ENCODE results near the gene SYNCRIP.
"Not testable (repeated sequence)": the region's sequence is repeated elsewhere in the genome, so short reads cannot be mapped to it uniquely, and the experiment has no call there.

SYNCRIP gene

DNA sequence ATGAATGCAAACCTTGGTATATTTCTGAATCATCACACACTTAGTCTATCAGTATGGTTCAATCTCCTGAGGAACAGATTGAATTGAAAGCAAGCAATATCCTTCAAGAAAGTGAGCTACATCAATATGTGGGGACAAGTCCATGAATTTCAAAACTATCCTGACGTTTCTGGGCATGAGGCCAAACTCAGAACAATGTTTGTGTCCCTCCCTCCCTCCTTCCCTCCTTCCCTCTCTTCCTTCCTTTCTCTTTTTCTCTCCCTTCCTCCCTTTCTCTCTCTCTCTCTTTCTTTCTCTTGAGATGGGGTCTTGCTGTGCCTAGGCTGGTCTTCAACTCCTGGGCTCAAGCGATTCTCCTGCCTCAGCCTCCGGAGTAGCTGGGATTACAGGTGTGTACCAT, 27.9 kb upstream of the SYNCRIP start:
- no peak for DNase-seq (ENCODE audit: low read depth, low spot score)

DNA sequence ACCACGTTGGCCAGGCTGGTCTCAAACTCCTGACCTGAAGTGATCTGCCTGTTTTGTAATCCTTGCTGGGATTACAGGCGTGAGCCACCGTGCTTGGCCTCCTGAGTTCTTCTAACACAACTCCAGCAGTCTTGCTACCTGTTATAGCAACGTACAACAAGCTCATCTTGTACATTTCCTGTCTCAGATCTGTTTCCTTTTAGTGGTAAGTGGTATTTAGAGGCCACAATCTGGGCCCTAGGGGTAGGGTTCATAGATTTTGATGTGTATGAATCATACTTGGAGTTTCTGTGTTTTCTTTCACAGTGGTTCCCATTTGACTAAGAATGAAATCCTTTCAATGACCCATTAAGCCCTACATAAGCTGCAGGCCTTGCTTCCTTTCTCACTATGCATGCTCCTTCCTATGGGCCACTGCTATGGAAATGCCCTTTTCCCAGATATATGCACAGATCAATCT, 27.1 kb upstream of the SYNCRIP start:
- DNase-seq (ENCODE audit: low read depth, low spot score): no peak

DNA sequence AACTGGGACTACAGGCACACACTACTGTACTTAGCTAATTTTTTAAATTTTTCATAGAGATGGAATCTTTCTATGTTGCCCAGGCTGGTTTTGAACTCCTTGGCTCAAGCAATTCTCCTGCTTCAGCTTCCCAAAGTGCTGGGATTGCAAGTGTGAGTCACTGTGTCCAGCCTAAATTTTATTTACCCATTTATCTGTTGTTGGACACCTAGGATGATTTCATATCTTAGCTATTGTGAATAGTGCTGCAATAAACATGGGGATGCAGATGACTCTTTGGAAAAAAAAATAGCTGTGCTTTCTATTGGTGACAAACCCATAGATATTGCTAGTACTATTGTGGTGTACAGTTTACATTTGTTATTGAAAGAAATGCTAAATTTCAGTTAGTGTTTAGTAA, 19.6 kb upstream of the SYNCRIP start:
- DNase-seq (ENCODE audit: low read depth, low spot score): no peak

DNA sequence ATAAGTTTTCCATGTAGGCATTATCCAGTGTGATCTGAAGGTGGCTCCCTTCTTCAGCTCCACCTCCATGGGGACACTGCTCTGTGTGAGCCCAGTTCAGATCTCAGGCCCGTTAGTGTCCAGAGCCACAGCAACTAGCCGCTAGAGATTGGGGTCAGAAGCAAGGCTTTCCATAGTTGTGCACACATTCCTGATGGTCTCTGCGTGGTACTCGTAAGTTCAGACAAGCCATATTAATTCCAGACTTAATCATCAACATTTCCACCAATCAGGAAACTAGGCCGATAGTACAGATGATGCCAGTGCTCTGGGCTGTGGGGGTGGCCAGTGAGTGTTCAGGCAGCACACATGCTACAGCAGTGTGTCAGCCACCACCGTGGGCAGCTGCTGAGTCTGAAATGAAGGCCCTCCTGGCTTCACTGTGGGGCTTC, 17.5 kb upstream of the SYNCRIP start:
- no peak for DNase-seq (ENCODE audit: low read depth, low spot score)

DNA sequence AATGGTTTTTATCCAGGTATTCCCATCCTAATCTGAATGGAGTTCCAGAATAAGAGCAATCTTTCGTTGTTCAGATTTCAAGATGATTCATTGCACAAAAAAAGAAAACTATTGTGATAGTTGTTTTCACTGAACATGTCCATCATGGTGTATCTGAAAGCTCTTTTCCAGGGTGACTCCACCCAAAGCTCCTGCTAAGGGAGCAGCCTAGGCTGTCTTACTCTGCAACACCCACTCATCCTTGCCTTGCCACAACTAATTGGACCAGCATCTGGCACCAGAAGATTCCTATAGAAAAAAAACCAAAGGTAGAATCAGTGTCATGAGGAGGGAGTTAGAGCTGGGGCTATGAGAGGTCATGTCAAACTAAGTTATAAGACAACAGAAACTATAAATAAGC, 7.9 kb upstream of the SYNCRIP start:
- DNase-seq (ENCODE audit: low read depth, low spot score): no peak

DNA sequence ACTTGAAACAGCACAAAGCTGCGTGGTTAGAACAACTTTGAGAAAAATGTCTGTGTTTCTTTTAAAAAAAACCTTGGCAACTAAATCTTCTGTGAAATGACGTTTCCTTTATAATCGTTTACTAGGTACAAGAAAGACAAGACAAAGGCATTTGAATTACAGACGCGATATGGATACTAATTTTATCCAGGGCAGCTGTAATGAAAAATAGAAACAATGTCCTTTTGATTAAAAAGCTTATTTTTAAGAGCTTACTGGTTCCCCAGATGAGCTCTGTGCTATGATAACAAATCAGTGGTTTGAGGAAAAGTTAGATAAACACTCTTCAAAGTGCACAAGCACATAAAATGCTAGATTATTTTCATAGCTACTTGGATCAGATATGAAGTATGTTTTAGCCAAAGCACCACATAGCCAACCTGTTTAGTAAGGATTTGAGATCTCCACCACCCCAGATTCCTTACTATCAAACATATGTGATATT, 1.6 kb upstream of the SYNCRIP start:
- no peak for DNase-seq (ENCODE audit: low read depth, low spot score)

DNA sequence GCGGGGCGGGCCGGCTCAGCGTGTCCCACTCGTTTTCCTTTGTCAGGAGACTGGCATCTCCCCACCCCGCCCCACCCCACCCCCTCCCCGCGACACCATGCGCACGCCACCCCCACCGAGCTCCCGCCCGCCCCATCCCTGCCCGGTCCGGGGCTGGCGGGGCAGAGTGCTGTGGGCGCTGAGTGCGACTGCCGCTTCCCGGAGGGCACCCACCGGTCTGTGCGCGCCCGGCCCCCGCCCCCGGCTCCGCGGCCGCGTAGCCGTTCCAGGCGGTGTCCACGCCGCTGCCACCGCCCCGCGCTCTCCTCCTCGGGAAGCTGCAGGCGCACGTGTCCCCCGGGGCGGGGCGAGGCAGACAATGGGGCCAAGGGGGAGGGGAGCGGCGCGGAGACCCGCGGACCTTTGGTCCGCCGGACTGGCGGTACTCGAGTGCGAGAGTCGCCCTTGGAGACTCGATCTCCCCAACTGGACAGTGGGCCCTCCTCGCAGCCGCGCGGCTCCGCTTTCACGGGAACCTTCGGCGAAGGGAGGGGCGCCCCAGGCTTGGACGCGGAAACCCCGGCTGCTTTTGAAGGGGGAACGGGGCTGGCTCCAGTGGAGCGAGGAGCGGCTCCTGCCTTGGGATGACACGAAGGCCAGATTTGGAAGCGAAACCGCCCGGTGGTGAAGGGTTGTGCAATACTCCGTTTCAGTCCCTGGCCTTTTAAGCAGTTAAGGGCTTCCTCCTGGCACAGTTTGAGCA, 1.0 kb upstream of the SYNCRIP start:
- peak; percentile 51 for DNase-seq (ENCODE audit: low read depth, low spot score)

DNA sequence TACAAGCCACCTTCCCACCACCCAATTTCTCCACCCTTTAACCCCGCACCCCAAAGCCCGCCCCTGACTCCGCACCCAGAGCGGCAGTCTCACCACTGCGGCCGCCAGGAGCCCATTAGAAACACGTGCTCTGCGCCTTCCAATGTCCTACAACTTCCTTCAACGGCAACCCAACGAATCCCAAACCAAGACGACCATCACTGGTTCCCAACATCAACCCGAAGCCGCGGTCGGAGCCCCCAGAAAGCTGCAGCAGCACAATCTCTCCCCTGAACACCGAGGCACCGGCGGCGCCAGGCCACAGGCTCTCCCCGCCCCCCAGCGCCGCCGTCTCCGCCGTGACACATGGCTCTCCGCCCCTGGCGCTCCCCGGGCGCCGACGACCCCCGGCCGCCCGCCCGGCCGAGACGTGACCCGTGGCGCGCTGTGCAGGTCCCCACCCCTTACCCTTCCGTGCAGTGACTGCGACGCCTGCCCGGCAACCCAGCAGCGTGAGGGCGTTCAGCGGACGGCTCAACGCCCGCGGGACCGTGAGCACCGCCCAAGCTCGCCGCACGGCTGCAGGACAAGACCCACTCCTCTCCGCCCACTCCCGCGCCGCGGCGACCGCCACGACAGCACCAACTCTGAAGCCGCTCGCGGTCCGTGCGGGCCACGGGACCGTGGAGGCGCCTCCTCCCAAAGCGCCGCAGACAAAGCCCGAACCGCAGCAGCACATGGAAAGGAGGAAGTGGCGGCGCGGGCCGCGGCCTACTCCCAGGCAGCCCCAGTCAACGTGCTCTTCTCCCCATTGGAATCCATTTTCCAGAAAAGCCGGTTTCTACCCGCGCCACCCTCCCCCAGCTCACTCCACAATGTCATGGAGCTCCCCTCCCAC, 551 bp downstream of the SYNCRIP start:
- peak; percentile 19 for DNase-seq (ENCODE audit: low read depth, low spot score)

DNA sequence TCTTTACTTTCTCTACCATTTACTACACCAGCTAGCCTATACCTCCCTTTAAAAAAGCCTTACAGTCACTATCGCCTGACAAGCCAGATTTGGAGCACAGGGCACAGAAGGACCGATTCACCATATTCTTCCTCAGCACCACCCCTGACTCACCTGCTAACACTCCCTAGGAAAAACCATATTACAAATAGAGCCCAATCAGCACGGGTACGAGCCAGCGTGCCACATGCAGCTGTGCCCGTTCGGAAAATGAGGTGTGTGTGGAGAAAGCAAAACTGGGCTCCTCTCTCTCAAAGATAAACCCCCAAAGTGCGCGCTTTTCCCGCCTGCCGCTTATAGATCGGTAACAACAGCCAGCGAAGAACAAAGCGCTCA, 1.2 kb downstream of the SYNCRIP start:
- no peak for DNase-seq (ENCODE audit: low read depth, low spot score)

DNA sequence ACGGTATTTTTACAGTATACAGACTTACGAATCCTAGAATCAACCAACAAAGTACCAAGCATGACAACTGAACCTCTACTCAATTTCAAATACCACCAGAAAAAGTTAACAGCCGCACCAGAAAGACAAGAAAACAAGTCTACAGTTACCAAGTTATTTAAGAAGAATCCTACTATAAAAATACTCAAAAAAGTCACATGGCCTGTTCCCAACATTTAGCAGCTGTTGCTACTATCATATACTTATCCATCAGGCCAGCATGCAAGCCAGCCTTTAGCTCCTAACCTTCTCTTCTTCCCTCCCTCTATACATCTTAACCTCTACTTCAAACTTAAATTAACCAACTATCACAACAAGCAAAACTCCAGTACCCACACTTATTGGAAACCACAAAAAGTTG, 1.9 kb downstream of the SYNCRIP start:
- no peak for DNase-seq (ENCODE audit: low read depth, low spot score)

DNA sequence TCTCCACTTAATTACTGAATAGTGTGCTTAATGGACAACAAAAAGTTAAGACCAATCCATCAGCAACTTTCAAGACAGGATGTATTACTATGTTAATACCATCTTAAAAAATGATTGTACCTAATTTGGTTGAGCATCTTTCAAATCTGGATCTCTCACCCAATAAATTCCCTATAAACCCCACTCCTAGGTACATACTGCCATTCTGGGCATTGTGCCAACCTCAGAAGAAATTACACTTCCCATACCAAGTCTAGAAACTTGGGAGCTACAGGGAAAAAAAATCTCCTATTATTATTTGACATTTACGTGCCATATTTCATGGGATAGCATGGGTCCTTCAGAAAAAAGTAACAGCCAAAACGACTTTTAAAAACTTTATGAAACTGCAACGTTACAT, 5.1 kb downstream of the SYNCRIP start:
- DNase-seq (ENCODE audit: low read depth, low spot score): no peak

DNA sequence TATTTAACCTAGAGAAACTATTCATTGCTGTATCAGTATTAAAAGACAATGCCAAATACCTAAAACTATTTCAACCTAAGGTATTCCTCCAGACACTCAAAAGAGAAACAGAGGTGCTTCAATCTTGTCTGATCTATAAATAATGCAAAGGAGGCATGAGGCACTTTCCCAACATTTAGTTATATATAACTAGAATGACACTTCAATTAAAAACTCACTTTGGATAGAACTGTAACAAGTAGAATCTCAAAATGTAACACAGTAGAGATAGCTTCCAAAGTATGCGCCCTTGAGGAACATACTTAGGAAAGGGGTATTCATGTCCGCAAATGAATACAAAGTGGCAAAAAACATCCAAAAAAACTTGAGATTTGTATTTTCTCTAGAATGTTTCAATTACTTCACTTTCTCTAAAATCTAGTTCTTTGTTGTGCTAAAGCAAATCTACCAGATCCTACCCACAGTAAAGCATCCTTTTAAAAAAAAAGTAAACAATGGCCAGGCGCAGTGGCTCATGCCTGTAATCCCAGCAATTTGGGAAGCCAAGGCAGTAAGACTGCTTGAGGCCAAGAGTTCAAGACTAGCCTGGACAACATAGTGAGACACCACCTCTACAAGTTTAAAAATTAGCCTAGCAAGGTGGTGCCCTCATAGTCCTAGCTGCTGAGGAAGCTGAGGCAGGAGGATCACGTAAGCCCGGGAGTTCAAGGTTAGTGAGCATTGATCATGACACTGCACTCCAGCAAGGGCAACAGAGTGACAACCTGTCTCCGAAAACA, 10.3 kb downstream of the SYNCRIP start:
- DNase-seq (ENCODE audit: low read depth, low spot score): no peak

DNA sequence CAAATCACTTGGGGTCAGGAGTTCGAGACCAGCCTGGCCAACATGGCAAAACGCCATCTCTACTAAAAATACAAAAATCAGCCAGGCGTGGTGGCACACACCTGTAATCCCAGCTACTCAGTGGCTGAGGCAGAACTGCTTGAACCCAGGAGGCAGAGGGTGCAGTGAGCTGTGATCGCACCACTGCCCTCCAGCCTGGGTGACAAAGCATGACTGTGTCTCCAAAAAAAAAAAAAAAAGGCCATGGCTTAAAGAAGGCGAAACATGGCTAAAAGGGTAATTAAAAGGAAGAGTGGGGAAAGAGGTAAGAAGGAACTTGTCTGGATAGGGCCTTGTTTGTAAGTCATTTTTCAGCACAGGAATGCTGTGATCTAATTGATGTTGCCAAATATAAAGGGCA, 11.6 kb downstream of the SYNCRIP start:
- DNase-seq (ENCODE audit: low read depth, low spot score): not testable (repeated sequence)

DNA sequence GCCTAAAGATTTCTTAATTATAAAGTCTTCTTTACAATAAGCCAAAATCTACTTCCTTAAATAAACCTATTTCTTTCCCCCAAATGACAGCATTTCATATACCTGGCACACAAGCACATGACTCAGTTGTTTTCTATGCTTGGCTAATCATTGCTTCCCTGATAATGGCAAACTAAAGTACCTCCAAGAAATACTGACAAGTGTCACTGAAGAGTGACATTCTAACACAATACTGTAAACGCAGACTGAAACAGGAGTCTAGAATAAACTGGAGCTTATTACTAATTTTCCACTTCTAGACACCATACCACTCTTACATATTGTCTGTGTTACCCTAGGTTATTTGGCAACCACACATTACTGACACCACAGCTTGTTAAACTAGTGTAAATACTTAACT, 14.3 kb downstream of the SYNCRIP start:
- no peak for DNase-seq (ENCODE audit: low read depth, low spot score)

DNA sequence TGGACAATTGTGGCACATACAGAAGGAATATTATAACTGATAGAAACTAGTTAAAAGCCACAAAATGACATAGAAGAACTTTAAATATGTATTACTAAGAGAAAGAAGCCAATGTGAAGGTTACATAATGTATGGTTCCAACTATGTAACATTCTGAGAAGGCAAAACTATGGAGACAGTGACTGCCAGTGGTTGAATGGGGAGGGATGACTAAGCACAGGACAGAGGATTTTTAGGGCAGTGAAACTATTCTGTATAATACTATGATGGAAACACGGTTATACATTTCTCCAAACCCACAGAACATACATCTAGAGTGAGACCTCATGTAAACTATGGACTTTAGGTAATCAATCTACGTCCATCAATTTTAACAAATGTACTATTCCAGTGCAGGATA, 22.4 kb downstream of the SYNCRIP start:
- DNase-seq (ENCODE audit: low read depth, low spot score): no peak

DNA sequence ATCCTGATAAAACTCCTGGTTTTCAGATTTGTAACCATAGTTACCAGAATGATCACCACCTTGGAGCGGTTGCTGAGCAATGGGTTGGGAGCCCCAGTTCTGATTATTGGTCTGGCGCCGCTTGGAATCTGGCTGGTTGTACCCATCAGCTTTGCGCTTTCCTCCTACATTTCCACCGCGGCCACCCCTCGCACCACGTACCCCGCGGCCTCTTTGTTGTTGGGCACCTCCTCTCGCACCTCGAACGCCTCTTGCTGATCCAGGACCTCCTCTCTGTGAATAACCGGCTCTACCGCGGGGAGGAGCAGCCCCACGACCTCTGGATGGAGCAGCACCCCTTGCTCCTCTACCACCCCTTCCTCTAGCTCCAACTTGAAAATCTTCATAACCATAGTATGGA, 27.9 kb downstream of the SYNCRIP start:
- no peak for DNase-seq (ENCODE audit: low read depth, low spot score)

DNA sequence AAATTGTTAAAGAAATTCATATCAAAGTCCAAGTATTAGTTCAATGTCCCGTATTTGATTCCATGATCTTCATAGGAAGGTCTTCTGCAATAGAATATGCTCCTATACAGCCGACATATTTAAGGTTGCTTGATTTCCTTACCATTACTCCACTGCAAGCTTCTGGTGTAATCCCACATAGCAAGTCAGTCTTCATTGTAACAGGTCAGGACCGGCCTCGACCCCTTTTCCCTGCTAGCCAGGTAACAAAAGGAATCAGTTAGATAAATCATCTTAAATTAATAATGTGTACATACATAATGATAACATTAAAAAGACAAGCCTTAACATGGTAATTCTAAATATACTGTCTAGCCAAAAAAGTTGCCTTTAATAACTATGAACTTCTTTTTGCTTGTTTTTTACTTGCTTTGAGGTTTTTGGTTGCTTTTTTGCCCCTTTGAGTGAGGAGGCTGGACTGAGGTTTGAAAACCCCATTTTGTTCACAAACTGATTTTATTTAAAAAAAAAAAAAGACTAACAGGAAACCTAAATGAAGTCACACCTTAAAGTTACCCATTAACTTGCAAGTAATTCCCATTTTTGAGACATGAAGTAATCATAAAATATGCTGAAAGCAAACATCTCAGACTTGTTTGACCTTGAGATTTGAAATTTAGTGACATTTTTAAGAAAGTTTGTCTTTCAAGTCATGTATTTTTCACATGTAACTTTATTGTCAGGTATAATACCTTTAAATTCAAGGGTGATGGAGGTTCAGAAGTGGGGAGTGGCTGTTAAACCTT, 29.8 kb downstream of the SYNCRIP start:
- no peak for DNase-seq (ENCODE audit: low read depth, low spot score)

DNA sequence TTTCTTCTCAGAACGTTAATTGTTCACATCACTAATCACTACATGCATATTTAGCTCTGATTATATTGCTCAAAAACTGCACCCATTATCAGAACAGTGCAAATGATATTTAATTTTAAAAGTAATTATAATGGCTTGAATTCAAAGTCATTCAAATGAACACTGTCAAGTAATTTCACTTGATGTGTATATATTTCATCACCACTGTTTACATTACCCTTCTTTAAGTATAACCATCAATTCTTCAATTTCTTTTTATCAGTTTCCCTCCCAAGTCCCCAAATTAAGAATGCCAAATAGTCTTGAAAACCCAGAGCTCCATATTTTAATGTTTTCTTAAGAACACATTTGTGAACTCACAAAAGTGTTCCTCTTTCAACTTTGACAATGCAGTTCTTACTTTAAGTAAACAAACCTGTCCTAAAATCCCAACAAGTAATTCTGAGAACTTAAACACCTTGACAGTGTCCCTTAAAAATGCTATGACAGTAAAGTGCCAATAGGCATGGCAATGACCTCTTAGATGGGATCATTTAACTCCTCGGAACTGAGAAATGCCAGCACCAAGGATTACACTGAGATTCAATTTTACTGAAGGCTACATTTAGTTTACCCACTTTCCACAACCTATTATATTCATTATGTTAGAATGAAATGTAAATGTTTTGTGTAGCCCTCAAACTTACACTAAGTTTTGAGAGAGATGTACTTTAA, 32.3 kb downstream of the SYNCRIP start:
- no peak for DNase-seq (ENCODE audit: low read depth, low spot score)

DNA sequence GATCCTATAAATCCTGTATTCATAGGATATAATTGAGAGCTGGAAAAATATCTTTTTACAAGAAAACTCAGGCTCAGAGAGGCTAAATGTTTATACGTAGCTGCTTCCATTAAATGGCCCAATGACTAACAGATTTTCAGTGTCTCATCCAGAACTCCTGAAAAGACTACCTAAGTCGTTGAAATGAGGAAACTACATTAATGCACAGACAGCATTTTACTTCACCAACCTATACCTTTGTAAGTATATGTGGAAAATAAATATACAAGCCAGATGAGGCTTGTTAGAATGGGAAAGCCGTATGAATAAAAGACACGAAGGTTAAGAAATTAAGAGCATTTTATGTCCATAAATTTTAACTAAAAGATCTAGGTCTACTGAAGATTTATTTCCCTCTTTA, 40.6 kb downstream of the SYNCRIP start:
- no peak for DNase-seq (ENCODE audit: low read depth, low spot score)

DNA sequence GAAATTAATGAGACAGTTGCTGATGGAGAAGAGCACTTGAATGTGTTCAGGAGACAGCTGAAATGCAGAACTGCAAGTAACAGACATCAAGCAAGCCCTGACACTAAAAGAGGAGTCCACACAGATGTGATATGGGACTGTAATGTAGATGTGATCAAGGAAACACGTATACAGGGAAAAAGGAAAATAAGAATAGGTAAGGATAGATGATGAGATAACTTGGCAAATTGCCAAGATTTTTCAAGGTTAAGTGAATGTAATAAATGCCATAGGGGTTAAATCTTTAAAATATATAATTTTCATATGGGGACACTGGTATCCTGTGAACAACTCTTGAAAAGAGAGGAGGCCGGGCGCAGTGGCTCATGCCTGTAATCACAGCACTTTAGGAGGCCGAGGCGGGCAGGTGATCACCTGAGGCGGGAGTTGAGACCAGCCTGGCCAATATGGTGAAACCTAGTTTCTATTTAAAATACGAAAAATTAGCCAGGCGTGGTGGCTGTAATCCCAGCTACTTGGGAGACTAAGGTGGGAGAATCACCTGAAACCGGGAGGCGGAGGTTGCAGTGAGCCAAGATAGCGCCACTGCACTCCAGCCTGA, 41.9 kb downstream of the SYNCRIP start:
- DNase-seq (ENCODE audit: low read depth, low spot score): no peak
